CD1c-positive myeloid dendritic cell (primary cell): ENCODE data around the gene TTYH1.

Experiments used
- DNase-seq: peaks from one replicate; pipeline ENCODE4 v3.0.0-alpha.2; 2016; ENCODE audit errors: extremely low spot score

The TTYH1 gene

GRCh38 chr19:54422136-54422535 lies 6.9 kb downstream of the TTYH1 start:
- no peak for DNase-seq

DNA sequence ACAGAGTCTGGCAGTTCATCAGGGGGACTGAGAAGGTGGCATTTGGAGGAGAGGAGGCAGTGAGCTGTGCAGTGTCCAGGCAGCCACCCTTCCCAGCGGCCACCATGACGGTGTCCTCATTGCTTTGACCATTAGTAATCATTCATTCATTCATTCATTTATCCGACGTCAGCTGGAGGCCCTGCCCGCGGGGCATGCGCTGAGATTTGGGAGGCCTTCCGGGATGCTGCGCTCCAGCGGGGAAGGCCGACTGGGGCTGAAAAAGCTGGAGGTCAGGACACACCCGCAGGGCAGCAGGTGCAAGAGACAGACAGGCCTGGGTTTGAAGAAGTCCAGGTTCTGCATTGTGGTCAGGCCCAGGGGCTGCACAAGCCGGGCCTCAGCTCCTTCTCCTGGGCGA lies 8.9 kb downstream of the TTYH1 start:
- no peak for DNase-seq

GRCh38 chr19:54424660-54425381 lies 9.6 kb downstream of the TTYH1 start:
- no peak for DNase-seq

DNA sequence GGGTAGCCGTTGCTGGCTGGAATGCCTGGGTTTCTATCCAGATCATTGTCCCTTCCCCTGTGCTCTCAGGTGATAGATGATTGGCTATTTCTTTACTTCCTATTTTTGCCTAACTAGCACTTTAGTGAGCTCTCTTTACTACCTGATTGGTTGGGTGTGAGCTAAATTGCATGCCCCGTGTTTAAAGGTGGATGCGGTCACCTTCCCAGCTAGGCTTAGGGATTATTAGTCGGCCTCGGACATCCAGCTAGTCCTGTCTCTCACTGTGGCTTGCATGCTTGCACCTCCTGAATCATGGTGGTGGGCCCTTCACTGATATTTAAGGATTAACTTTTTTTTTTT lies 10.1 kb downstream of the TTYH1 start:
- no peak for DNase-seq

DNA sequence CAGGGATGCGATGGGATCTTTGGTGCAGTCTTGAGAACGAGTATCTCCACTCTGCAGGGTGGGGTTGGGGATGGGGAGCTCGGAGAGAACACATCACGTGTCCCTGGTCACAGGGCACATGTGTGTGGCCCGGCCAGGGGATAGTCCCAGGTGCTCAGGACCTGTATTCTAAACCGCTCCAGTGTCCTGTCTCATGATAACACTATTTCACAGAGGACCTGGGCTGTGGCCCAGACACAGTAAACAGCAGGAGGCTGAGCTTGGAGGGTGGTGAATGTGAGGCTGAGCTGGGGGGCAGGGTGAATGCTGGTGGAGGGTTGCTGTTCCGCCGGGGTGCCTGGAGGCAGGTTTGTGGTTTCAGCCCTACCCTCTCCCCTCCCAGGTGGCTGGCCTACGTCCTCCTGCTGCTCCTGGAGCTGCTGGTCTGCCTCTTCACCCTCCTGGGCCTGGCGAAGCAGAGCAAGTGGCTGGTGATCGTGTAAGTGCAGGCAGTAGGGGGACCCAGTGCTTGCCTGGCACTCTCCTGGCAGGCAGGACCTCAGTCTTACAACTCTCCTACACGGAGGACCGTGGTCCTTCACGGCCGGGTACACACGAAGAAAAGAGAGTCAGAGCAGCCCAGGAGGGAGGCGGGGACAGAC lies 11.1 kb downstream of the TTYH1 start:
- no peak for DNase-seq

DNA sequence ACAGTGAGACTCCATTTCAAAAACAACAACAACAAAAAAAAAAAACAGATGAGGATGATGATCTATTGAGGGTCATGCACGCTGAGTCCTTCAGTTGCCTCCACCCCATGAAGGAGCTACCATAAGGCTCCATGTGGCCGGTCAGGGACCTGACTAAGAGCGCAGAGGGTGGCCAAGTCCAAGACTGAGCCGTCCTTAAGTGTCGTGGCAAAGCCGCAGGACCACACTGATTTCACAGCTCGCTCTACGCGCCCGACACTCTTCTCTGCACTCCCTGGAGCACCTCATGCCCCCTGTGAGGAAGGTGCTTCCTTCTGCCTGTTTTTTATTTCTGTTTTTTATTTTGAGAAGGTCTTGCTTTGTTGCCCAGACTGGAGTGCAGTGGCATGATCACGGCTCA lies 12.3 kb downstream of the TTYH1 start:
- no peak for DNase-seq

DNA sequence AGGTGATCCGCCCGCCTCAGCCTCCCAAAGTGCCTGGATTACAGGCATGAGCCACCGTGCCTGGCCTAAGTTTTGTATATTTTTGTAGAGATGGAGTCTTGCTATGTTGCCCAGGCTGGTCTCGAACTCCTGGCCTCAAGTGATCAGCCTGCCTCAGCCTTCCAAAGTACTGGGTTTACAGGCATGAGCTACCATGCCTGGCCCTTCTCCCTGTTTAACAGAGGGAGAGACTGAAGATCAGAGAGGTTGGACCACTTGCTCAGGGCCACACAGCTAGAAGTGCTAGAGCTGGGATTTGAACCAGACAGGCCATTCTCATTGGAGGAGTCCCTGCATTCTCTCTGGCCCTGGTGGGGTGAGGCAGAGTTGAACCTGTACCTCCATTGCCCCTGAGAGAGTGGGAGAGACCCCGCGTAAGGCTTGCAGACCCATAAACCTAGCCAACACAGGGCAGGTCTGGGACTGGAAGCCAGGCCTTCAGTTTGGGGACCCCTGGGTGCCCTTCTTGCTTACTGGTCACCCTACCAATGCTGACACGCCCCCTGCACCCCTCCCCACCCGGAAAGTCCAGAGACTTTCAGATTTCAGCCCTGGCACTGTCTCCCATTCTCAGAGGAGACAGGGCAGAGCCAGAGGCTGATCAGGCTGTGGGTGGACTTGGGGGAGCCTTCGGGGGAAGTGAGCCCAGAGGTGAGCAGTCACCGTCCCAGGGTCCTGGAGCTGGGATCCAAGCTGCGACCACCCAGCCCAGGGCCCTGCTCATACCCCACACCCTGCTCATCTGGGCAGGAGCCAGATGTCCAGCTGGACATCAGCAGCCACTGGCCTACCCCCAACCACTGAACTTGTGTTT lies 13.3 kb downstream of the TTYH1 start:
- no peak for DNase-seq

DNA sequence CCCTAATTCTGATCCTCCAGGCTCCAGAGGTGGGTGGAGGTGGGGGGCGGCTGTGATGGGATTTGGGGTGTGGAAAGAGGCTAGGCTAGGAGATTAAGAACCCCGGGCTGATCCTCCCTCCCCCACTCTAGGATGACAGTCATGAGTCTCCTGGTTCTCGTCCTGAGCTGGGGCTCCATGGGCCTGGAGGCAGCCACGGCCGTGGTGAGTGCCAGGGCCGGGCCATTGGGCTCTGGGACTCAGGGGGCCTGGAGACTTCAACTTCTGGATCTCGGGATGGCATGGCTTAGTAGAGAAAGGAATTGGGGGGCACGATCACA lies 13.9 kb downstream of the TTYH1 start:
- no peak for DNase-seq

GRCh38 chr19:54429545-54430227 lies 14.4 kb downstream of the TTYH1 start:
- DNase-seq, result no peak

DNA sequence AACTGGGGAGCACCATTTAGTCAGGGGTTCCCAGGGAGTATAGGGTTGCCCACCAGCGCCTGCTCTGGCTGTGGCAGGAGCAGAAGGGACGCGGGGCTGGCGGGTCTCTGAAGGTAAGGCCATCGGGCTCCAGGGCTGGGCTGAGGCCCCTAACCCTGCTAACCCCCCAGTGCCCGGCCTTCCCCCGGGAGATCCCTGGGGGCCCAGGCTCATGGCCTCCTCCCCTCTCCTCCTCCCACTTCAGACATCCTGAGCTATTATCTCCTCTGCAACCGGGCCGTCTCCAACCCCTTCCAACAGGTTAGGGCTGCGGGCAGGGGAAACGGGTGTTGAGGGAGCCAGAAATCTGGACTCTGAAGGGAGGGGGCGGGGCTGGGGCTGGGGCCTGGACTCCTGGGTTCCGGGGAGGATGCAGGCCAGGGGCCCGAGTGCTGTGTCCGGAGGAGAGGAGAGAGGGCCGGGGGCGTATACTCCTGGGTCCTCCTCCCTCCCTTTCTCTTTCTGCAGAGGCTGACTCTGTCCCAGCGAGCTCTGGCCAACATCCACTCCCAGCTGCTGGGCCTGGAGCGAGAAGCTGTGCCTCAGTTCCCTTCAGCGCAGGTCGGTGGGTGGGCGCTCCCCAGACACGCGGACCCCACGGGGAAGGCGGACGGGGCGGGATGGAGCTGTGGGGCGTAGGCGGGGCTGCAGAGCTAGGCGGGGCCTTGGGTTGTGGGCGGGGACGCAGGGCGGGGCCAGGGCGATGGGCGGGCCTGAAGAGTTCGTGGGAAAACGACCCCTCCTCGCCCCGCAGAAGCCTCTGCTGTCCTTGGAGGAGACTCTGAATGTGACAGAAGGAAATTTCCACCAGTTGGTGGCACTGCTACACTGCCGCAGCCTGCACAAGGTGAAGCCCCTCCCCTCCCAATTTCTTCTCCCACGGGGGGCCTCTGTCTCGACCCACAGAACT lies 15.3 kb downstream of the TTYH1 start:
- DNase-seq, result peak; percentile 39

- DNase-seq, result no peak
Observed at GRCh38 chr19:54431255-54431838, 16.1 kb downstream of the TTYH1 start.

DNA sequence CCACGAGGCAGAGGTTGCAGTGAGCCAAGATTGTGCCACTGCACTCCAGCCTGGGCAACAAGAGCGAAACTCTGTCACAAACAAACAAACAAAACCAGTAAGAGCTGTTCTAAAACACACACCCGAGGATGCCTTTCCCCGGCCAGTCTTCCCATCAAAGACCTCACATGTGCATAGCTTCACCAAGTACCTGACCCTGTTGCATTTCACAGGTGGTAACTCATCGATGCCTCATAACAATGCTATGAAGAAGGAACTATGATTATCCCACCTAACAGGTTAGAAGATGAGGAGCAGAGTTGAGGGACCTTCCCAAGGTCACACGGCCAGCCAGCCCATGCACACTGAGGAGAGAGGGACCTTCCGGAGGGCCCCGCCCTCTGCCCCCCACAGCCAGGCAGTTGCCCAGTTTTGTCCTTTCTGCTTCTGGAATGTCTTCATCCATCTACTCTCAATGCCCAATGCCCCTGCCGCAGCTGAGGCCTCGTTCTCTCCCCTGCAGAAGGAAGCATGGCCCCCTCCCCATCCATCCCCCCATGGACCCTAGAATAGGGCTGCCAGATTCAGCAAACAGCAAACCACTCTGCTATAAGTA lies 17.0 kb downstream of the TTYH1 start:
- DNase-seq, result no peak

DNA sequence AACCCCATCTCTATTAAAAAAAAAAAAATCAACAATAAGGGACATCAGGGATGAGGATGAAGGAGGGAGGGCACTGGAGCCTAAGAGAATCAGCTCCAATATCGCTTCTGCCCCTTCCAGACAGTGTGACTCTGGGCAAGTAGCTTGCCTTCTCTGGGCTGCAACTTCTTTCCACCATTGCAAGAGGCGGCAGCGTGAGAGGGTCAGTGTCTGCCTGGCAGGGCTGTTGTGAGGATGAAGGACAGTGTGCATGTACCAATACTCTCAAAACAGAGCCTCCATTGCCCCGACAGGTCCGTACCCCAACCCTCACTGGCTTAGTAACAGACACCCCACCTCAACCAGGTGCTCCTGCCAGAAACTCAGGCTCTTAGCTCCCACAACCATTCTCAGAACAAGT lies 18.4 kb downstream of the TTYH1 start:
- no peak for DNase-seq

DNA sequence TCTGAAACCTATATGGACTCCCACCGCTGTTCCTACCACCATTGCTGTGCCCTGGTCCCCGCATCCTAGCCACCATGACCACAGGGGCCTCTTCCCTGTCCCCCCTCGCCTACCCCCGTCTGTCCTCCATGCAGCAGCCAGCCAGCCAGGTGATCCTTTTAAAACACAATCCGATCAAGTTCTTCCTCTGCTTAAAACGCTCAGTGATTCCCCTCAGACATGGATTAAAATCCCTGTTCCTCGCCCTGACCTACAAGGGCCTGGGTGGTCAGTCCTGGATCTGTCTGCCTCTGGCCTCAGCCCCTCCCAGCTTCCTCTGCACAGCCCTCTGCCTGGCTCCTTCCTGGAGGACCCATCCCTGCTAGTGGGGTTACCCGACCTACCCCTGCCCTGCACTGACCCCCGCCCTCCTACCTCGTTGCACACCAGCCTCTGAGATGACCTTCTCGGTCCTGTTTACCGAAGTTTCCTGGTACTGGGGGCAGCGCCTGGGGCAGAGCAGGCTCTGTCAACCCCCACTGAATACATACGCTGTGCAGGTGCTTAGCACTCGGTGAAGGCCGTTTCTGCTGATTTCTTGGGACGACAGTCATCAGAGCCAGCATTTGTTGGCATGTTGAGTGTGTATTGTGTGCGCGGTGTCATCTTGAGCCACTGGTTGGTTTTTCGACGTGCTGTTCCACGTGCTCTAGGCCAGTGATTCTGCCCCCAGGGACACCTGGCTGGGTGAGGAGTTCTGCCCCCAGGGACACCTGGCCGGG lies 19.0 kb downstream of the TTYH1 start:
- DNase-seq, result no peak

GRCh38 chr19:54434873-54435214 lies 19.6 kb downstream of the TTYH1 start:
- no peak for DNase-seq

DNA sequence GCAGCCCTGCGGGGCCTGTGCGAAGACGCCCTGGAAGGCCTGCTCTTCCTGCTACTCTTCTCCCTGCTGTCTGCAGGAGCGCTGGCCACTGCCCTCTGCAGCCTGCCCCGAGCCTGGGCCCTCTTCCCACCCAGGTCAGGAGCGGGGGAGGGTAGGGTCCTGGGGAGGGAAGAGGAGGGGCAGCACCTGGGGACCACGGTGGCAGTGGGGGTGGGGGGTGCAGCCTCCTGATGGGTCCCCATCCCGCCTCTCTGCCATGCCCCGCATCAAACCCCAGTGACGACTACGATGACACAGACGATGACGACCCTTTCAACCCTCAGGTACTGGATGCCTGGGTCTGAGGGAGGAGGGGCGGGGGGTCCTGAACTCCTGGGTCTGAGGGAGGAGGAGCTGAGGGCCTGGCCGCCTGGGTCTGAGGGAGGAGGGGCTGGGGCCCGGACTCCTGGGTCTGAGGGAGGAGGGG lies 20.3 kb downstream of the TTYH1 start:
- no peak for DNase-seq

- no peak for DNase-seq
Observed at GRCh38 chr19:54436031-54436523, 20.8 kb downstream of the TTYH1 start.

GRCh38 chr19:54436628-54437252 lies 21.5 kb downstream of the TTYH1 start:
- no peak for DNase-seq

DNA sequence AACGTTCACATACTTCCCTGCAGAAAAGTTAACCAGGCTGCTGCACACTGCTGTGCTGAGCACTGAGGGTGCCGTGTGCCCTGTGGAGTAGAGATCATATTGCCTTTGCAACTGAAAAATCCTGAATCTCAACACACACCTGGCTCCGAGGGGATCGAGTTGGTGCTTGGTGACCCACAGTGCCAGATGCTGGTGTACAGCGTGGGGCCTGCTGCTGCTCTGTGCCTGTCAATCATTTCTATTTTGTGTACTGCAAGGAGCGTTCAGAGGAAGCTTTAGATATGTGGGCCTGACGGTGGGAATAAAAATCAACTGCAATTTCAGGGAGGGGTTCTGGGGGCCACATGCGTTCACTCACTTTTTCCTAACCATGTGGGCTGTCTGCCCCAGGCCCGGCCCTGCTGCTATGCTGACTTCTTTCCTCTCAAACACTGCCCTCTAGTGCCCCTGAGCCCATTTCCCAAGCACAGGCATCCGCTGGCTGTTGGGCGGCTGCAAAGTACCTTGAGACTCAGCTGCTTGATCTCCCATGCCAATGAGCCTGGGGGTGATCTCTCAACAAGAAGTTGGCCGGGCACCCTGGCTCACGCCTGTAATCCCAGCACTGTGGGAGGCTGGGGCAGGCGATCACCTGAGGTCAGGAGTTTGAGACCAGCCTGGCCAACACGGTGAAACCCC lies 24.0 kb downstream of the TTYH1 start:
- no peak for DNase-seq
